Mesothelial cell of epicardium (in vitro differentiated cells): ENCODE results near the gene LTBP1. TPM values are rescaled to one million over a fixed set of nuclear protein-coding genes. Genes with fewer than 3 reads are reported as not detected.
A peak's percentile ranks its signal among the peaks of the same experiment; 100 is the strongest.

Experiments
- DNase-seq, 2 experiments: peaks; one replicate each; pipeline ENCODE4 v3.0.0; 2021; ENCODE audit warnings: low spot score in 2 of 2; ENCODE audit not compliant: unreplicated experiment in 2 of 2
- H3K27ac Mint-ChIP-seq: 2 replicates; pipeline ENCODE4 v1.8.0; 2021; ENCODE audit warnings: mixed read lengths
- H3K27me3 Mint-ChIP-seq: 2 replicates; pipeline ENCODE4 v1.8.0; 2021; ENCODE audit warnings: low read depth, mixed read lengths
- H3K36me3 Mint-ChIP-seq: 2 replicates; pipeline ENCODE4 v1.8.0; 2021; ENCODE audit warnings: mixed read lengths
- H3K4me1 Mint-ChIP-seq: 2 replicates; pipeline ENCODE4 v1.8.0; 2021; ENCODE audit warnings: mixed read lengths
- H3K4me3 Mint-ChIP-seq: 2 replicates; pipeline ENCODE4 v1.8.0; 2021; ENCODE audit warnings: mild to moderate bottlenecking, moderate library complexity, mixed read lengths
- H3K9me3 Mint-ChIP-seq: 2 replicates; pipeline ENCODE4 v1.8.0; 2021; ENCODE audit warnings: mixed read lengths
- CTCF ChIP-seq: fragments of 200-600 bp; sonication (generic); IDR thresholded peaks from one replicate; pipeline ENCODE4 v1.5.0; 2021; ENCODE audit warnings: antibody characterized with exemption; ENCODE audit not compliant: unreplicated experiment
- total RNA-seq: library from RNA; stranded (reverse); gene quantifications from 3 replicates; pipeline ENCODE4 v1.2.1, GENCODE V29; 2021

The LTBP1 gene
- total RNA-seq, 1 donor from 2014 or later = 80.2 TPM

- Mint-ChIP-seq H3K27ac (peak overlapping the region; percentile 92), H3K4me1 (peaks cover 32% of the 10 kb centered on the region), H3K9me3 (peaks cover 18% of the 10 kb centered on the region), H3K36me3 (peaks cover 16% of the 10 kb centered on the region), H3K4me3 (no peak overlapping the region), H3K27me3 (no peaks in the 10 kb centered on the region)
- no peak for TF ChIP-seq CTCF
- DNase-seq = no peak
These were observed 113.7 kb downstream of the LTBP1 start for GRCh38 chr2:33060405-33060804.

- no peak for DNase-seq
- Mint-ChIP-seq H3K36me3 (peaks cover 12% of the 10 kb centered on the region), H3K4me1 (peaks cover 33% of the 10 kb centered on the region), H3K27me3 (no peaks in the 10 kb centered on the region), H3K27ac (no peak overlapping the region), H3K4me3 (no peak overlapping the region), H3K9me3 (peaks cover 15% of the 10 kb centered on the region)
- TF ChIP-seq CTCF = no peak
These were observed 116.0 kb downstream of the LTBP1 start for GRCh38 chr2:33062665-33063250.

- H3K27me3 Mint-ChIP-seq = no peaks in the 10 kb centered on the region
- H3K4me1 Mint-ChIP-seq = peaks cover 21% of the 10 kb centered on the region
- DNase-seq = no peak
- H3K4me3 Mint-ChIP-seq = no peak overlapping the region
- peaks cover 12% of the 10 kb centered on the region for H3K36me3 Mint-ChIP-seq
- TF ChIP-seq CTCF = no peak
- no peak overlapping the region for H3K27ac Mint-ChIP-seq
- H3K9me3 Mint-ChIP-seq = peaks cover 15% of the 10 kb centered on the region
These were observed 117.6 kb downstream of the LTBP1 start for GRCh38 chr2:33064349-33064801.

- Mint-ChIP-seq H3K4me1 (peaks cover 12% of the 10 kb centered on the region), H3K27me3 (no peaks in the 10 kb centered on the region), H3K27ac (no peak overlapping the region), H3K4me3 (no peak overlapping the region), H3K9me3 (peaks cover 13% of the 10 kb centered on the region), H3K36me3 (peaks cover 11% of the 10 kb centered on the region)
- DNase-seq = no peak
- no peak for TF ChIP-seq CTCF
These were observed 120.8 kb downstream of the LTBP1 start for GRCh38 chr2:33067598-33067997.

GRCh38 chr2:33068261-33068660 lies 121.5 kb downstream of the LTBP1 start:
- TF ChIP-seq CTCF = no peak
- Mint-ChIP-seq H3K27me3 (no peaks in the 10 kb centered on the region), H3K27ac (no peak overlapping the region), H3K4me3 (no peak overlapping the region), H3K36me3 (peaks cover 10% of the 10 kb centered on the region), H3K9me3 (peaks cover 11% of the 10 kb centered on the region), H3K4me1 (peaks cover 17% of the 10 kb centered on the region)
- no peak for DNase-seq
